Cardiac fibroblast (primary cell): ENCODE measurements around the gene MBD3.

Experiments
- DNase-seq, 2 donors: peaks; one replicate each; pipeline versions ENCODE4 v3.0.0 to v3.0.0-alpha.2; 2010; ENCODE audit warnings: low read depth in 2 of 2
- H3K4me3 ChIP-seq, 2 donors: replicated peaks in 1 of 2; 1 replicate in 1 of 2; 2 replicates in 1 of 2; pipeline ENCODE4 v1.5.1; 2011; ENCODE audit warnings: low read depth in 2 of 2, low read length in 2 of 2, mild to moderate bottlenecking in 2 of 2, moderate library complexity in 1 of 2
- CTCF ChIP-seq: IDR thresholded peaks from one replicate; pipeline ENCODE4 v1.5.1; 2011; ENCODE audit warnings: low read depth, mild to moderate bottlenecking, low read length, inconsistent platforms

MBD3 gene

GRCh38 chr19:1556390-1557070, 36.1 kb downstream of the MBD3 start:
- DNase-seq, result no peak
- no peak for TF ChIP-seq CTCF
- no peak overlapping the region for H3K4me3 ChIP-seq

- no peak overlapping the region for H3K4me3 ChIP-seq
- TF ChIP-seq CTCF, result no peak
- DNase-seq, result no peak
Observed at GRCh38 chr19:1555487-1556389, 36.9 kb downstream of the MBD3 start.

GRCh38 chr19:1554968-1555367, 37.7 kb downstream of the MBD3 start:
- DNase-seq, result no peak
- H3K4me3 ChIP-seq, result no peak overlapping the region

GRCh38 chr19:1553415-1553814, 39.2 kb downstream of the MBD3 start:
- H3K4me3 ChIP-seq, result no peak overlapping the region
- TF ChIP-seq CTCF, result no peak
- DNase-seq, result no peak

More at GRCh38 chr19:1554968-1555367, 37.7 kb downstream of the MBD3 start:
- no peak for TF ChIP-seq CTCF

GRCh38 chr19:1551068-1552040, 41.3 kb downstream of the MBD3 start:
- DNase-seq, result no peak
- no peak for TF ChIP-seq CTCF
- no peak overlapping the region for H3K4me3 ChIP-seq

- no peak overlapping the region for H3K4me3 ChIP-seq
- no peak for TF ChIP-seq CTCF
- no peak for DNase-seq
Observed at GRCh38 chr19:1549332-1549945, 43.2 kb downstream of the MBD3 start.
